Astrocyte (in vitro differentiated cells and primary cell): Measurements from ENCODE around the gene FRMD3.

Experiments used
- EZH2 ChIP-seq: IDR thresholded peaks from 2 replicates; pipeline ENCODE4 v1.6.1; 2012; ENCODE audit warnings: mild to moderate bottlenecking, low read length, inconsistent platforms; ENCODE audit not compliant: insufficient read depth
- TF ChIP-seq, protein P1 (sequence below): IDR thresholded peaks from 2 replicates; pipeline ENCODE4 v1.5.1; 2011; ENCODE audit warnings: low read depth, mild to moderate bottlenecking, inconsistent platforms, low read length, moderate library complexity; ENCODE audit not compliant: insufficient read depth

DNA sequence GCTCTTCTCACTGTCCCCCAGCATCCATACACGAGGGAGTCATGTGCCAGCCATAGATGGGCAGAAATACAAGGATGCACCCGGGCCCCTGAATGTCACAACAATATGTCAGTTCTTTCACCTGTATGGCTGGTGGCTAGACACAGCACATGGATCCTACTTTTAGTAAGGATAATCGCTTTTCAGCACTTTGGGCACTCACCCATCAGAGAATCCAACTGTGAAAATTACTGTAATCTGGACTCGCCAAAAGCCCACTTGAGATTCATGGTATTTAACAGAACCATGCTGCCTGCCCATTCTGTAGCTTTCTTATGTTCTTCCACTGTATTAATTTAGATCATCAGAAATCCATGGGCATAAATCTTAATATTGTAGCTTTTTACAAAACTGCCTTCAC lies 124.8 kb downstream of the FRMD3 start:
- TF ChIP-seq, protein P1, sequence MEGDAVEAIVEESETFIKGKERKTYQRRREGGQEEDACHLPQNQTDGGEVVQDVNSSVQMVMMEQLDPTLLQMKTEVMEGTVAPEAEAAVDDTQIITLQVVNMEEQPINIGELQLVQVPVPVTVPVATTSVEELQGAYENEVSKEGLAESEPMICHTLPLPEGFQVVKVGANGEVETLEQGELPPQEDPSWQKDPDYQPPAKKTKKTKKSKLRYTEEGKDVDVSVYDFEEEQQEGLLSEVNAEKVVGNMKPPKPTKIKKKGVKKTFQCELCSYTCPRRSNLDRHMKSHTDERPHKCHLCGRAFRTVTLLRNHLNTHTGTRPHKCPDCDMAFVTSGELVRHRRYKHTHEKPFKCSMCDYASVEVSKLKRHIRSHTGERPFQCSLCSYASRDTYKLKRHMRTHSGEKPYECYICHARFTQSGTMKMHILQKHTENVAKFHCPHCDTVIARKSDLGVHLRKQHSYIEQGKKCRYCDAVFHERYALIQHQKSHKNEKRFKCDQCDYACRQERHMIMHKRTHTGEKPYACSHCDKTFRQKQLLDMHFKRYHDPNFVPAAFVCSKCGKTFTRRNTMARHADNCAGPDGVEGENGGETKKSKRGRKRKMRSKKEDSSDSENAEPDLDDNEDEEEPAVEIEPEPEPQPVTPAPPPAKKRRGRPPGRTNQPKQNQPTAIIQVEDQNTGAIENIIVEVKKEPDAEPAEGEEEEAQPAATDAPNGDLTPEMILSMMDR: no peak
- no peak for TF ChIP-seq EZH2
